Peyer's patch (tissue), 4 donors: ENCODE measurements around the gene MBTPS1. TPM values are rescaled to one million over a fixed set of nuclear protein-coding genes. Genes with fewer than 3 reads are reported as not detected.

Experiments
- DNase-seq, 3 donors: peaks; one replicate each; pipeline ENCODE4 v3.0.0-alpha.2; 2017 to 2019
- H3K27ac ChIP-seq, 4 donors: fragments of 200-600 bp; sonication (generic); one replicate each; pipeline ENCODE4 v1.5.1; 2016 to 2019
- H3K27me3 ChIP-seq, 2 donors: fragments of 200-600 bp; sonication (generic); one replicate each; pipeline ENCODE4 v1.5.1; 2019
- H3K36me3 ChIP-seq, 3 donors: fragments of 200-600 bp; sonication (generic); one replicate each; pipeline ENCODE4 v1.5.1; 2016 to 2019
- H3K4me1 ChIP-seq, 4 donors: fragments of 200-600 bp; sonication (generic); one replicate each; pipeline ENCODE4 v1.5.1; 2016 to 2019
- H3K4me3 ChIP-seq, 4 donors: fragments of 200-600 bp; sonication (generic); 1 replicate in 3 of 4; 2 replicates in 1 of 4; pipeline ENCODE4 v1.5.1; 2016 to 2019; ENCODE audit warnings: mild to moderate bottlenecking in 1 of 4
- H3K9me3 ChIP-seq, 4 donors: fragments of 200-600 bp; sonication (generic); one replicate each; pipeline ENCODE4 v1.5.1; 2016 to 2019; ENCODE audit warnings: mild to moderate bottlenecking in 1 of 4
- CTCF ChIP-seq, 6 experiments: fragments of 450-650 bp in 4 of 6; fragments of 200-600 bp in 2 of 6; sonication (generic) in 1 of 6; IDR thresholded peaks; one replicate each; pipeline ENCODE4 v1.5.1; 2017 to 2019; ENCODE audit warnings: antibody characterized with exemption in 6 of 6, mild to moderate bottlenecking in 3 of 6, moderate library complexity in 1 of 6
- POLR2A ChIP-seq, 2 donors: fragments of 450-650 bp; IDR thresholded peaks; one replicate each; pipeline ENCODE4 v1.5.1; 2017; ENCODE audit warnings: antibody characterized with exemption in 2 of 2, mild to moderate bottlenecking in 2 of 2, moderate library complexity in 2 of 2
- small RNA-seq, 2 donors: library from RNA; depleted of rRNA; stranded (forward); fragments of <200 nt; gene quantifications; one replicate each; pipeline ENCODE3, GENCODE V24; 2016
- total RNA-seq, 4 donors: library from RNA; depleted of rRNA; stranded (reverse); fragments of >200 nt; gene quantifications; one replicate each; pipeline ENCODE4 v1.1.0, GENCODE V29; 2016

Gene MBTPS1
- total RNA-seq, 4 donors from 2014 or later = 79.0 to 104 (median 91.7) TPM

GRCh38 chr16:84007965-84008364 lies 108.8 kb downstream of the MBTPS1 start:
- Histone ChIP-seq H3K4me3 (no peak overlapping the region), H3K9me3 (no peaks in the 10 kb centered on the region), H3K27ac (no peak overlapping the region), H3K4me1 (no peaks in the 10 kb centered on the region), H3K36me3 (no peaks in the 10 kb centered on the region), H3K27me3 (no peaks in the 10 kb centered on the region)
- no peak for DNase-seq
- TF ChIP-seq CTCF (IDR thresholded peaks at IDR 0.05) (no peak), POLR2A (IDR thresholded peaks at IDR 0.05) (no peak)

GRCh38 chr16:84007520-84007919 lies 109.2 kb downstream of the MBTPS1 start:
- DNase-seq = no peak
- H3K36me3 ChIP-seq = no peaks in the 10 kb centered on the region
- TF ChIP-seq POLR2A (IDR thresholded peaks at IDR 0.05) (no peak), CTCF (IDR thresholded peaks at IDR 0.05) (no peak)
- no peaks in the 10 kb centered on the region for H3K9me3 ChIP-seq
- no peaks in the 10 kb centered on the region for H3K27me3 ChIP-seq
- no peaks in the 10 kb centered on the region for H3K4me1 ChIP-seq
- no peak overlapping the region for H3K4me3 ChIP-seq
- H3K27ac ChIP-seq = no peak overlapping the region

- H3K9me3 ChIP-seq = no peaks in the 10 kb centered on the region
- H3K27ac ChIP-seq = no peak overlapping the region
- no peaks in the 10 kb centered on the region for H3K36me3 ChIP-seq
- no peaks in the 10 kb centered on the region for H3K4me1 ChIP-seq
- no peak for DNase-seq
- TF ChIP-seq CTCF (IDR thresholded peaks at IDR 0.05) (no peak), POLR2A (IDR thresholded peaks at IDR 0.05) (no peak)
- no peak overlapping the region for H3K4me3 ChIP-seq
- no peaks in the 10 kb centered on the region for H3K27me3 ChIP-seq
These were observed 111.4 kb downstream of the MBTPS1 start for GRCh38 chr16:84005391-84005790.

- H3K27ac ChIP-seq = no peak overlapping the region
- no peaks in the 10 kb centered on the region for H3K27me3 ChIP-seq
- H3K4me1 ChIP-seq = no peaks in the 10 kb centered on the region
- no peak for DNase-seq
- no peak overlapping the region for H3K4me3 ChIP-seq
- no peaks in the 10 kb centered on the region for H3K36me3 ChIP-seq
- no peaks in the 10 kb centered on the region for H3K9me3 ChIP-seq
- TF ChIP-seq POLR2A (IDR thresholded peaks at IDR 0.05) = no peak
These were observed 112.3 kb downstream of the MBTPS1 start for GRCh38 chr16:84004442-84004841.

Small RNAs within 50 kb of the gene (small RNA-seq; reads per million reads assigned to genes)
- gene RNA5SP432 = 0 reads per million in 2 donors

Other genes starting within 250 kb of the MBTPS1 start
- 10 to 100 TPM; 13.5 to 31.4 (median 31.0) TPM for gene MLYCD, start 217.8 kb downstream of the MBTPS1 start, total RNA-seq
- 10 to 100 TPM; 17.3 to 99.7 (median 75.2) TPM for gene OSGIN1, start 163.7 kb downstream of the MBTPS1 start, total RNA-seq
- 1 to 10 TPM in 1 of 4 donors, not detected in 3; 1.2 TPM for gene NECAB2, start 148.7 kb downstream of the MBTPS1 start, total RNA-seq
- not detected for gene SLC38A8, start 74.1 kb downstream of the MBTPS1 start, total RNA-seq
- 10 to 100 TPM in 3 of 4 donors, 1 to 10 TPM in 1; 8.4 to 25.0 (median 10.8) TPM for gene HSDL1, start 28.2 kb upstream of the MBTPS1 start, total RNA-seq
- not detected for gene DNAAF1, start 28.4 kb upstream of the MBTPS1 start, total RNA-seq
- gene TAF1C, start 70.1 kb upstream of the MBTPS1 start, total RNA-seq = 100 to 1,000 TPM in 2 of 4 donors, 10 to 100 TPM in 2; 61.3 to 169 (median 97.0) TPM
- 1 to 10 TPM in 1 of 4 donors, not detected in 3; 1.8 TPM for gene ADAD2, start 74.2 kb upstream of the MBTPS1 start, total RNA-seq
- gene KCNG4, start 123.1 kb upstream of the MBTPS1 start, total RNA-seq = not detected
- gene WFDC1, start 177.9 kb upstream of the MBTPS1 start, total RNA-seq = 10 to 100 TPM in 2 of 4 donors, 1 to 10 TPM in 2; 1.9 to 35.5 (median 10.1) TPM